Spleen (tissue), 7 donors: Measurements from ENCODE around the gene WDFY2.

Experiments
- CTCF ChIP-seq, 11 experiments: fragments of 200-600 bp in 7 of 11; fragments of 450-650 bp in 4 of 11; sonication (generic) in 4 of 11; IDR thresholded peaks in 8 of 11; conservative IDR thresholded peaks in 3 of 11; 1 replicate in 7 of 11; 2 replicates in 4 of 11; pipeline versions ENCODE4 v1.4.0 to v1.8.0; 2016 to 2021; ENCODE audit warnings: antibody characterized with exemption in 11 of 11, inconsistent platforms in 4 of 11, mild to moderate bottlenecking in 1 of 11
- POLR2A ChIP-seq, 3 donors: fragments of 450-650 bp; IDR thresholded peaks; one replicate each; pipeline ENCODE4 v1.5.1; 2017; ENCODE audit warnings: antibody characterized with exemption in 3 of 3, mild to moderate bottlenecking in 1 of 3
- POLR2AphosphoS5 ChIP-seq, 3 donors: sonication (generic); formaldehyde crosslinking; IDR thresholded peaks; one replicate each; pipeline ENCODE4 v1.5.1; 2017; ENCODE audit warnings: antibody characterized with exemption in 3 of 3
- donor health status: DM: no; HTN: no; CAD: no; lungs with moderate emphysema.
- donor health status: DM: no; HTN: no; CAD: no.
- donor health status: DM: no; HTN: no; CAD: no.

- TF ChIP-seq CTCF (IDR thresholded peaks at IDR 0.05 in 8 of 11, conservative IDR thresholded peaks at IDR 0.05 in 3 of 11) = no peak
- no peak for TF ChIP-seq POLR2A (IDR thresholded peaks at IDR 0.05)
- no peak for TF ChIP-seq POLR2AphosphoS5 (IDR thresholded peaks at IDR 0.05)
Measured at GRCh38 chr13:51542346-51543242, 41.7 kb upstream of the WDFY2 start.
